HG03108 (cell line): ENCODE measurements around the gene KRTAP10-3.

Source experiments
- ATAC-seq: cut with Tn5 transposase; IDR thresholded peaks from one replicate; pipeline ENCODE4 v1.9.1; 2021; ENCODE audit warnings: moderate library complexity; ENCODE audit not compliant: unreplicated experiment

The KRTAP10-3 gene

GRCh38 chr21:44508711-44509445, 49.7 kb downstream of the KRTAP10-3 start:
- ATAC-seq, result no peak

GRCh38 chr21:44508426-44508710, 50.2 kb downstream of the KRTAP10-3 start:
- ATAC-seq, result no peak
